C4-2B (cell line): ENCODE results near the gene MB.

Experiments
- CTCF ChIP-seq: fragments of 450-650 bp; conservative IDR thresholded peaks from 2 replicates; pipeline ENCODE4 v1.5.1; 2017; ENCODE audit warnings: mild to moderate bottlenecking
- ZFX ChIP-seq: fragments of 450-650 bp; IDR thresholded peaks from 2 replicates; pipeline ENCODE4 v1.6.1; 2017

- no peak for TF ChIP-seq CTCF
- TF ChIP-seq ZFX, result no peak
These were observed 11.2 kb downstream of the MB start for GRCh38 chr22:35605851-35606481.
